ENCODE results near the gene C16orf95.
"Not testable (repeated sequence)": the region's sequence is repeated elsewhere in the genome, so short reads cannot be mapped to it uniquely, and the experiment has no call there.

C16orf95 gene

GRCh38 chr16:87316923-87317749 is at the start of gene C16orf95:
Gene C16orf95, minus strand, starts transcription at chr16:87317392. Its CDS starts 150 bp downstream, at chr16:87317242.
- H3K27me3 Mint-ChIP-seq: no peaks in the 10 kb centered on the region
- H3K4me3 Mint-ChIP-seq: peak within 1 kb of the TSS; percentile 89
- peaks cover 16% of the 10 kb centered on the region for H3K4me1 Mint-ChIP-seq
- H3K9me3 Mint-ChIP-seq: no peaks in the 10 kb centered on the region
- ATAC-seq: peak; percentile 98
- peaks cover 16% of the 10 kb centered on the region for H3K36me3 Mint-ChIP-seq (ENCODE audit: low read depth)
- H3K27ac Mint-ChIP-seq: peak within 1 kb of the TSS; percentile 99
- peak; percentile 96 for DNase-seq

DNA sequence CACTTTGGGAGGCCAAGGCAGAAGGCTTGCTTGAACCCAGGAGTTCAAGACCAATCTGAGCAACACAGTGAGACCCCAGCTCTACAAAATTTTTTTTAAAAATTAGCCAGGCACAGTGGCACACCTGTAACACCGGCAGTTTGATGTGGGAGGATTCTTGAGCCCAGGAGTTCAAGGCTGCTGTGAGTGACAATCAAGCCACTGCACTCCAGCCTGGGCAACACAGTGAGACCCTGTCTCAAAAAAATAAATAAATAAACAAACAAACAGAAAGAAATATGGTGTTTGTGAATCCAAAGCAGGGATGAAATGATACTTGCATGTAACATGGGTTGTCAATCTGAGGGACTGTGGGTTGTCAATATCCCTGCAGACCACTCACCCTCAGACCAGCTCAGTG is 49.7 kb upstream of the C16orf95 start:
- Mint-ChIP-seq H3K27ac (peak overlapping the region; percentile 49), H3K36me3 (ENCODE audit: low read depth) (peaks cover 24% of the 10 kb centered on the region), H3K4me3 (no peak overlapping the region), H3K9me3 (no peaks in the 10 kb centered on the region), H3K4me1 (peaks cover 61% of the 10 kb centered on the region), H3K27me3 (no peaks in the 10 kb centered on the region)
- DNase-seq: no peak
- no peak for ATAC-seq

GRCh38 chr16:87366288-87366687 is 49.1 kb upstream of the C16orf95 start:
- Mint-ChIP-seq H3K9me3 (no peaks in the 10 kb centered on the region), H3K4me1 (peaks cover 55% of the 10 kb centered on the region), H3K36me3 (ENCODE audit: low read depth) (peaks cover 24% of the 10 kb centered on the region), H3K27me3 (no peaks in the 10 kb centered on the region), H3K4me3 (no peak overlapping the region), H3K27ac (peak overlapping the region; percentile 56)
- no peak for ATAC-seq
- no peak for DNase-seq

DNA sequence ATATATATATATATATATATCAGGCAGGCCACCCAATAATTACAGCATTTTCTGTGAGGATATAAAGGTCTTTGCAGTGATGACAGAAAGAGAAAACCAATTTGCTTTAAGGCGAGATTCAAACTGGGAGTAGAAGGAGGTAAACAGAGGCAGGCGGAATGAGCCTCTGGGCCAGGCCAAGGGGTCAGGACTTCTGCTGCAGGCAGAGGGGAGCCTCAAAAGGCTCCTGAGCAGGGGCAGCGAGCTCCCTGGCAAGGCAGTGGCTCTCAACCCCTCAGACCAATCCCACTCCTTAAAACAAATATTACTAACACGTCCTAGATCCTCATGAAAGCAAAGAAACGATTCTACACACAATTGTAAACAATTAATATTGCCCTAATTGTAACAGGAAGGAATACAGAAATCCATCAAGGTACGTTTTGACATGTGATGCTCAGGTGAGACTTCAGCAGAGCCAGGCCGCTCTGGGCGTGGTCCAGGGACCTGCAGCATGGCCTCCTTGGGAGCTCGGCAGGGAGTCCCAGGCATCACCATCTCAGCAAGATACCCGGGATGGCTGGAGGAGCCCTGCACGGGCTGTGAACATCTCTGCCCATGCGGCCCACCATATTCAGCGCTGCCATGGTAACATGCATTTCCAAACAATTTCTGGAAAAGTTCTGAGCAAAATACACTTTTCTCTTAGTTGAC is 48.0 kb upstream of the C16orf95 start:
- Mint-ChIP-seq H3K4me1 (peaks cover 49% of the 10 kb centered on the region), H3K4me3 (no peak overlapping the region), H3K36me3 (ENCODE audit: low read depth) (peaks cover 27% of the 10 kb centered on the region), H3K27ac (peak overlapping the region; percentile 27), H3K9me3 (no peaks in the 10 kb centered on the region), H3K27me3 (no peaks in the 10 kb centered on the region)
- DNase-seq: no peak
- no peak for ATAC-seq

GRCh38 chr16:87363771-87364455 is 46.7 kb upstream of the C16orf95 start:
- Mint-ChIP-seq H3K4me1 (peaks cover 38% of the 10 kb centered on the region), H3K9me3 (no peaks in the 10 kb centered on the region), H3K4me3 (no peak overlapping the region), H3K27me3 (no peaks in the 10 kb centered on the region), H3K27ac (no peak overlapping the region), H3K36me3 (ENCODE audit: low read depth) (peaks cover 33% of the 10 kb centered on the region)
- ATAC-seq: no peak
- DNase-seq: no peak

DNA sequence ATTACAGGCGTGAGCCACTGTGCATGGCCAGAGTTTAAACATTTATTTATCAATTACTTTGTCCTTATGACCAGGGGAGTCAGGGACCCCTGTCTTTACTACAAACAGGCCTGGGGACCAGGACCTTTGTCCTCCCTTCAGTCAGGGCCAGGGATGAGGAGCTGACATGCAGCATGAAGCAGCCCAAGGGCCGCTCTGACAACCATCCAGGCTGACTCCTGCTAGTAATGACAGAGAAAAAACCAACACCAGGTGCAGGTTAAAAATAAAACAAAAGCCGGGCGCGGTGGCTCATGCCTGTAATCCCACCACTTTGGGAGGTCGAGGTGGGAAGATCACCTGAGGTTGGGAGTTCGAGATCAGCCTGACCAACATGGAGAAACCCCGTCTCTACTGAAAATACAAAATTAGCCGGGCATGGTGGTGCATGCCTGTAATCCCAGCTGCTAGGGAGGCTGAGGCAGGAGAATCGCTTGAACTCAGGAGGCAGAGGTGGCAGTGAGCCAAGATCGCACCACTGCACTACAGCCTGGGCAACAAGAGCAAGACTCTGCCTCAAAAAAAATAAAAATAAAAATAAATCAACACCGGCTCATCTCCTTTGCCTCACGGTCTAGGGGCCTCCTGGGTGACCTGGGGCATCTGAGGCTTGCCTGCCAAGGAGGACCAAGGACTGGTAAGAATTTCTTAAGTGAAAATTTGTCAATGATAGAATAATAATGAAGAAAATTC is 45.8 kb upstream of the C16orf95 start:
- not testable (repeated sequence) for H3K27ac Mint-ChIP-seq, H3K9me3 Mint-ChIP-seq

DNA sequence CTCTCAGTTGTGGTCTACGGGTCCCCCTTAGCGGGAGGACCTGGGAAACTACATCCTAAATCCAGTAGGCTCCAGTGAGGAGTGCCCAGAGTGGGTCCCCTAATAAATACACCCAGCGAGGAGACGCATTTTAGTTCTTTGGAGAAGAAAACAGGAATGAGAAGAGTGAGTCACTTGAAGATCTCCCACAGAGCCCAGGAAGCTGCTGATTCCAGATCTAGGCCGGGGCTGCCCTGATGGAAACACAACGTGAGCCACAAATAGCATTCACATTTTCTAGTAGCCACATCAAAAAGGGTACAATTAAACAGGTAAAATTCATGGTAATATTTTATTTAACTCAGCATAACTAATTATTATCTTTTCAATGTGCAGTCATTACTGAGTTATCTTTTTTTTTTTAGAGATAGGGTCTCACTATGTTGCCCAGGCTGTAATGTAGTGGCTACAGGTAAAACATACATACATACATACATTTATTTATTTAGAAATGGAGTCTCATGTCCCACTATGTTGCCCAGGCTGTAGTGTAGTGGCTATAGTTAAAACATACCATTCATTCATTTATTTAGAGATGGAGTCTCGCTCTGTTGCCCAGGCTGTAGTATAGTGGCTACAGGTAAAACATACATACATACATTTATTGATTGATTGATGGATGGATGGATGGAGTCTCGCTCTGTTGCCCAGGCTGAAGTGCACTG is 44.9 kb upstream of the C16orf95 start:
- no peaks in the 10 kb centered on the region for H3K27me3 Mint-ChIP-seq
- peaks cover 27% of the 10 kb centered on the region for H3K36me3 Mint-ChIP-seq (ENCODE audit: low read depth)
- H3K27ac Mint-ChIP-seq: no peak overlapping the region
- ATAC-seq: no peak
- no peaks in the 10 kb centered on the region for H3K9me3 Mint-ChIP-seq
- H3K4me3 Mint-ChIP-seq: no peak overlapping the region
- no peak for DNase-seq
- peaks cover 19% of the 10 kb centered on the region for H3K4me1 Mint-ChIP-seq

More for the DNA sequence above, 45.8 kb upstream of the C16orf95 start:
- not testable (repeated sequence) for DNase-seq, H3K4me3 Mint-ChIP-seq, ATAC-seq, H3K27me3 Mint-ChIP-seq
- H3K4me1 Mint-ChIP-seq: peaks cover 29% of the 10 kb centered on the region
- H3K36me3 Mint-ChIP-seq (ENCODE audit: low read depth): peaks cover 33% of the 10 kb centered on the region

GRCh38 chr16:87360862-87361610 is 43.8 kb upstream of the C16orf95 start:
- H3K27me3 Mint-ChIP-seq: no peaks in the 10 kb centered on the region
- no peak for ATAC-seq
- H3K36me3 Mint-ChIP-seq (ENCODE audit: low read depth): peaks cover 22% of the 10 kb centered on the region
- no peaks in the 10 kb centered on the region for H3K9me3 Mint-ChIP-seq
- H3K4me1 Mint-ChIP-seq: peaks cover 15% of the 10 kb centered on the region
- no peak overlapping the region for H3K27ac Mint-ChIP-seq
- H3K4me3 Mint-ChIP-seq: no peak overlapping the region
- no peak for DNase-seq

DNA sequence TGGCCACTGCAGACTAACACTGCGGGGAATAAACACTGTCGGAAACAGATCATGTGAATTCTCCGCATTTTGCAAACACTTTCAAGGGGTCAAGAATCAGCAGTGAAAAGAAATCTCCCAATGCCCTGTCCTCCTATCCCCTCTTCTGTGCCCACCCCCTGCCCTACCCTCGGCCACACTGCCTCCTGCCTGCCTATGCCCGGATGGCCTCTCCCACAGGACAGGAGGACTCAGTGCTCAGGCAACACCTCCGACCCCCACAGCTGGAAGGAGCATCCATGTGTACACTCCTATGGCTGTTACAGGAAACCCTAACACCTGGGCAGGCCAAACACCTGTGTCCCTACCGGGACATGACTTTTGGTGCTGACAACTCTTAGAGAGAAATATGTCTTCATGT is 41.9 kb upstream of the C16orf95 start:
- DNase-seq: no peak
- Mint-ChIP-seq H3K4me3 (no peak overlapping the region), H3K27me3 (no peaks in the 10 kb centered on the region), H3K36me3 (ENCODE audit: low read depth) (peaks cover 22% of the 10 kb centered on the region), H3K4me1 (peaks cover under 1% of the 10 kb centered on the region), H3K27ac (no peak overlapping the region), H3K9me3 (no peaks in the 10 kb centered on the region)
- no peak for ATAC-seq

GRCh38 chr16:87358696-87359095 is 41.5 kb upstream of the C16orf95 start:
- no peaks in the 10 kb centered on the region for H3K9me3 Mint-ChIP-seq
- ATAC-seq (no peak), DNase-seq (no peak)
- no peaks in the 10 kb centered on the region for H3K4me1 Mint-ChIP-seq
- no peak overlapping the region for H3K27ac Mint-ChIP-seq
- peaks cover 22% of the 10 kb centered on the region for H3K36me3 Mint-ChIP-seq (ENCODE audit: low read depth)
- H3K4me3 Mint-ChIP-seq: no peak overlapping the region
- no peaks in the 10 kb centered on the region for H3K27me3 Mint-ChIP-seq

- peaks cover 19% of the 10 kb centered on the region for H3K36me3 Mint-ChIP-seq (ENCODE audit: low read depth)
- H3K4me3 Mint-ChIP-seq: no peak overlapping the region
- H3K9me3 Mint-ChIP-seq: no peaks in the 10 kb centered on the region
- DNase-seq: no peak
- no peaks in the 10 kb centered on the region for H3K4me1 Mint-ChIP-seq
- H3K27me3 Mint-ChIP-seq: no peaks in the 10 kb centered on the region
- H3K27ac Mint-ChIP-seq: no peak overlapping the region
- ATAC-seq: no peak
These were observed 41.1 kb upstream of the C16orf95 start for GRCh38 chr16:87358250-87358649.

- Mint-ChIP-seq H3K4me1 (no peaks in the 10 kb centered on the region), H3K9me3 (no peaks in the 10 kb centered on the region), H3K27ac (no peak overlapping the region), H3K36me3 (ENCODE audit: low read depth) (peaks cover 18% of the 10 kb centered on the region), H3K27me3 (no peaks in the 10 kb centered on the region), H3K4me3 (no peak overlapping the region)
- no peak for ATAC-seq
- no peak for DNase-seq
These were observed 39.3 kb upstream of the C16orf95 start for GRCh38 chr16:87356491-87356853.

DNA sequence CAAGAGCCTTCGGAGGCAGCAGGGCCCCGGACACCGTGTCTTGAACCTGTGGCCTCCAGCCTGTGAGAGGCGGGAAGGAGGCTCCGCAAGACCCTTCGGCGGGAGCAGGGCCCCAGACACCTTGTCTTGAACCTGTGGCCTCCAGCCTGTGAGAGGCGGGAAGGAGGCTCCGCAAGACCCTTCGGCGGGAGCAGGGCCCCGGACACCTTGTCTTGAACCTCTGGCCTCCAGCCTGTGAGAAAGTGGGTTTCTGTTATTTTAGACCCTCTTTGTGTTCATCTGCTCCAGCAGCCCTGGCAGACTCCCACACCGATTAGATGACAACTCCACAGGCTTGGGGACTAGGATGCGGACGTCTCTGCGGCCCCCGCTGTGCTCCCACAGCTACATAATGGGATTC is 36.4 kb upstream of the C16orf95 start:
- Mint-ChIP-seq H3K4me3 (no peak overlapping the region), H3K27me3 (no peaks in the 10 kb centered on the region), H3K4me1 (no peaks in the 10 kb centered on the region), H3K9me3 (no peaks in the 10 kb centered on the region), H3K27ac (no peak overlapping the region), H3K36me3 (ENCODE audit: low read depth) (peaks cover 14% of the 10 kb centered on the region)
- DNase-seq: no peak
- ATAC-seq: no peak

Data from activated naive CD8-positive, alpha-beta T cell treated with anti-CD3 and anti-CD28 coated beads, Interleukin-2, amount 50 U/mL, for 24 hours (primary cell).